Ramos (cell line): ENCODE data around the gene COX8C.

Source experiments
- in situ Hi-C: fragments of 300-500 bp; cut with MboI; formaldehyde crosslinking; loops from one replicate; pipeline ENCODE4 v1.14.3; 2022; ENCODE audit warnings: low sequenced_read_pairs; ENCODE audit not compliant: unreplicated experiment

The COX8C gene

DNA sequence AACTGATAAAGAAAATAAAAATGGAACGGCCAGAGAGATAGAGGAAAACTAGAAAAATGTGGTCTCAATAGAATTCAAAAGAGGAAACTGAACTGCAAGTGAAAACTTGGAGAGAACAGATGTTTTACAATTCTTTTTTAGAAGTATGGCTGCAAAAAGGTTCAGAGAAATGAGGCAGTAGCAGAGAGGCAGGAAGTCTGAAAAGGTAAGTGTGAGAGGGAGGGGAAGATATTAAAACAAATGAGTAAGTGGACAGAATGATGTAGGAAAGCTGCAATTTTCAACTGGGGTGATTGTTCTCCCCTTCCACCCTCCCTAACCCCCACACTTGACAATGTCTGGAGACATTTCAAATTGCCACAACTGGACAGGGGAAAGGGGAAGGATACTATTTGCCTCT, 27.0 kb upstream of the COX8C start:
- in situ Hi-C loops = no loop called here

DNA sequence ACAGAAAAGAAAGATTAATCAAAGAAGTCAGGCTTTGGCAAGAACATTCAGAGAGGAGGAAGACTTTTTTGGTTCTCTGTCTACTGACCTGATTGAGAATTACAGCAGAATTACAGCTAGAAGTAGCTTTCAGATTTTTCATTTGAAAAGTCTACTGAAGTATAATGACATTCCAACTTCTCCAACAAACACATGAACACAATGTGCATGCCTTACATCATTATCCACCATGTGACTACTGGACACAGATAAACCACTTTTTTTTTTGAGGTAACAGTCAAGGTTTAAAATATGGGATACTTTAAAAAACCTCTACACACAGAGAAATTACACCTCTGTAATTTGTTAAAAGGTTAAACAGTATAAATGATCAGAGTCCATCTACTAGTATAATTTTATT, 26.5 kb upstream of the COX8C start:
- in situ Hi-C loops = no loop called here

- in situ Hi-C loops = no loop called here
These were observed 23.9 kb upstream of the COX8C start for GRCh38 chr14:93322929-93323599.

GRCh38 chr14:93323600-93324174, 23.3 kb upstream of the COX8C start:
- in situ Hi-C loops = no loop called here

DNA sequence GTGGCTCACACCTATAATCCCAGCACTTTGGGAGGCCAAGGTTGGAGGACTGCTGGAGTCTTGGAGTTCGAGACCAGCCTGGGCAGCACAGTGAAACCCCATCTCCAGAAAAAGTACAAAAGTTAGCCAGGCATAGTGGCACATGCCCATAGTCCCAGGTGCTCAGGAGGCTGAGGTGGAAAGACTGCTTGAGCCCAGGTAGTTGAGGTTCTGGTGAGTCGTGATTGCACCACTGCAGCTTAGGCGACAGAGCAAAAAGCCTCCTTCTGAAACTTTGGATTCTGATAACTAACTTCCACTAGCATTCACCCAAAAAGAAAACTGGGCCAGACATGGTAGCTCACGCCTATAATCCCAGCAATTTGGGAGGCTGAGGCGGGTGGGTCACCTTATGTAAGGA, 20.8 kb upstream of the COX8C start:
- in situ Hi-C loops = no loop called here

DNA sequence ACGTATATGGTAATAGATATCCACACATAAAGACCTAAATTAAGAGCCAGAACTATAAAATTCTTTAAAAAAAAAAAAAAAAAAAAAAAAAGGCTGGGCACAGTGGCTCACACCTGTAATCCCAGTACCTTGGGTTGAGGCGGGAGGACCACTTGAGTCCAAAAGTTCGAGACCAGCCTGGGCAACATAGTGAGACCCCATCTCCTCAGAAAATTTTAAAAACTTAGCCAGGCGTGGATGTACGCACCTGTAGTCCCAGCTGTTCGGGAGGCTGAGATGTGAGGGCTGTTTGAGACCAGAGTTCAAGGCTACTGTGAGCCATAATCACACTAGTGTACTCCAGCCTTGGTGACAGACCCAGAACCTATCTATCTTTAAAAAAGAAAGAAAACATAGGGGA, 18.4 kb upstream of the COX8C start:
- in situ Hi-C loops = no loop called here

- in situ Hi-C loops = no loop called here
These were observed 16.9 kb upstream of the COX8C start for GRCh38 chr14:93329965-93330608.

GRCh38 chr14:93330609-93331000, 16.4 kb upstream of the COX8C start:
- in situ Hi-C loops = no loop called here

GRCh38 chr14:93331002-93331727, 15.8 kb upstream of the COX8C start:
- in situ Hi-C loops = no loop called here

DNA sequence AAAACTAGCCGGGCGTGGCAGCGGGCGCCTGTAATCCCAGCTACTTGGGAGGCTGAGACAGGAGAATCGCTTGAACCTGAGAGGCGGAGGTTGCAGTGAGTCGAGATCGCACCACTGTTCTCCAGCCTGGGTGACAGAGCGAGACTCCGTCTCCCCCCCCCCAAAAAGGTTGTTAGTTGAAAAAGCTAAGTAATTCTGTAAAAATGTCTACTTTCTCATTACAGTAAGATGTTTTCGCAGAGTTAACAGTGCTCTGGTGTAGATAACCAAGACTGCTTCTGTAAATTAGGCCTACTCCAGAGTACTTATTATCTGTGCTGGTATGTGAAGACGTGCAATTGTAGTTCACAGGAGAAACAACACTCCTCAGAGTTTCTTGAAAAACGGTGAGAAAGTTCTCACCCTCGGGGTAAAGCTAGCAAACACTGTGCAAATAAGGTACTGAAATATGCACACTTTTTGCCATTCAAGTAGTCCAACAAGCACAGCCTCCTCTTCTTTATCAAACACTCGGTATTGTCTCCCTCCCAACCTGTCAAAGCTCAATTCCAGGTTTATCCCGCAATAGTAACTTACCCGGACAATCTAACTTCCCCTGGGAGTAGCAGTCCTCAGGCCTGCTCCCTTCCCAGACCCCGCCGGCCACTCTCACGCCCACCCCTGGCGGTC, 15.1 kb upstream of the COX8C start:
- in situ Hi-C loops = no loop called here

DNA sequence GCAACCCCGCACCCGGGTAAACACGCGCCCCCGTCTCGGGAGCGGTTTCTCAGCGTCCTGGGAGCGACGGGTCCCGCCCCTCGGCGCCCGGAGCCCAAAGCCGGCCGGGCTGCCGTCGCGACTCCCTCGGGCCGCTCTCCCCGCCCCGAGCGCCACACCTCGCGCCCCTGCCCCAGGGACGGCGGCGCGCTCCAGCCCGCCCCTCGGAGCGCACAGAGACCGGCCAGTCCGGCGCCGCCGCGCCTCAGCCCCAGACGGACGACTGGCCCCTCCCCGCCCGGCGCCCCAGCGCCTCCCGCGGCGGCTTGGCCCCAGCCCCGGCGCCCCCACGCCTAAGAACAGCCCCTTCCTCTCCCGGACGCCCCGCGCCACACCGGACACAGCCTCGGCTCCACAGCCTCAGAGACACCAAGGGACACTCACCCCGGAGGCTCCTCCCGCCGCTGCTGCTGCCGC, 14.6 kb upstream of the COX8C start:
- in situ Hi-C loops = no loop called here

- in situ Hi-C loops = no loop called here
These were observed 13.9 kb upstream of the COX8C start, which contains the start of gene BTBD7 for GRCh38 chr14:93332853-93333630. Gene BTBD7 (minus strand): TSS chr14:93333036. CDS start chr14:93296051, 36,985 bp downstream.

GRCh38 chr14:93333631-93334103, 13.3 kb upstream of the COX8C start:
- in situ Hi-C loops = no loop called here

- in situ Hi-C loops = no loop called here
These were observed 9.7 kb upstream of the COX8C start for GRCh38 chr14:93337143-93337753.

DNA sequence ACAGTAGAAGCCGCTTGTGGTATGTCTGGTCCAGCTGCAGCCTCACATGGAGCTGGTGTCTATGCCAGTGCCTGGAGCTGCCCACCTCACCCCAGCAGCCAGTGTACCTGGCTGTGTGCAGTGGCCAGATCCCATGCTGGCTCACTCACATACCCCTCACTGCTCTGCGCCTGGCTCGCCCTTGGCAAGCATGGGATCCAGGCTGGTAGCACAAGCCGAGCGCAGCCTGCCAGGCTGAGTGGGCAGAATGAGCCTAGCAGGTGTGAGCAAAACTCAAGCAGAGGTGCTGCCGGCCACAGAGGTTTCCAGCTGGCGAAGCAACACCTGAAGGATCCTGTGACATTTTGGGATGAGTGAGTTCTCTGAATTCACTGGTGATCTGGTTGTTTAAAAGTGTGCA, 9.1 kb upstream of the COX8C start:
- in situ Hi-C loops = no loop called here

- in situ Hi-C loops = no loop called here
These were observed 3.7 kb upstream of the COX8C start for GRCh38 chr14:93343266-93343665.

DNA sequence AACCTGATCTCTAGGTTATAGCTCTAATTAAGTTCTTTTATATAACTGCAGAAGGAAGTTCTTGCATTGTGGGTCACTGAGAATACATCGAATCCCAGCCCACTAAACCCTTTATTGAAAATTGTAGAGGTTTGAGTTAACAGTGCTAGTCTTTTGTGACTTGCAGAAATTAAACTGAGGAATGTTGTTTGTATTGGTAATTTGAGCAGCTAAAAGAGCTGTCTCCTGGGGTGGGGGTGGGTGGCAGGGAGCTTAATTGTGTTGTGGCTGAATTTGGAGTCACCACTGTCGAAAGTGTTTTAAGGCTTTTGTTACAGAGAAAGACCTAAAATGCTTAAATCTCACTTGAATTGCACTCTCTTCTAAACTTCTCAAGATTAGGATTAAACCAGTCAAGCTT, 3.2 kb upstream of the COX8C start:
- in situ Hi-C loops = no loop called here

GRCh38 chr14:93347850-93348249, 868 bp downstream of the COX8C start:
- in situ Hi-C loops = no loop called here

DNA sequence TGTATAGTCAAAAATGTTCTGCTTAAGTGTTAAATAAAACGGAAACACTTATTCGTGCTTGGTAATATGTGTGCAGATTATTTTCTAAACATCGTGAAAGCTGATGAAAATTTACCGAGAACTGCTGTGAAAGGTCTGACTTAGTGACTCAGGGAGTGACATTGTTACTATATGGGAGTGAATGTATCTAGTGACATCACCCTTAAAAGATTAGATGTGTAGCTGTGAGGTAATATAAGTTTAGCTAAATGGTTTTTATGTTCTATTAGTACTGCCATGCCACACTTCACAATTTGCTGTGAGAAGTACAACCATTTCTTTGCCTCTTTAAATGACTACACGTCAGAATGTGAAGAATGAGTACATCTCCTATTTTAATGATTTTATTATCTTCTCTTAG, 1.3 kb downstream of the COX8C start:
- in situ Hi-C loops = no loop called here
